ENCODE results near the gene RHD.
A peak's percentile ranks its signal among the peaks of the same experiment; 100 is the strongest.
"Not testable (repeated sequence)": the region's sequence is repeated elsewhere in the genome, so short reads cannot be mapped to it uniquely, and the experiment has no call there.

Gene RHD

DNA sequence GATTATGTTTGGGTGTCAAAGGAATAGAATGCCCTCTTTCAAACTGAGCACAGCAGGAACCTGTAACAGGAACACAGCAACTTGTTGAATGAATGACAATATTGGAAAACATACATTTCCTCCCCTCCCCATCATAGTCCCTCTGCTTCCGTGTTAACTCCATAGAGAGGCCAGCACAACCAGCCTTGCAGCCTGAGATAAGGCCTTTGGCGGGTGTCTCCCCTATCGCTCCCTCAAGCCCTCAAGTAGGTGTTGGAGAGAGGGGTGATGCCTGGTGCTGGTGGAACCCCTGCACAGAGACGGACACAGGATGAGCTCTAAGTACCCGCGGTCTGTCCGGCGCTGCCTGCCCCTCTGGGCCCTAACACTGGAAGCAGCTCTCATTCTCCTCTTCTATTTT is at the start of gene RHD:
TSS of gene RHD (plus strand) at position 272 of the 400 bp plus-strand sequence. CDS start at position 311, 39 bp downstream.
- DNase-seq (ENCODE audit: low spot score): not testable (repeated sequence)

DNA sequence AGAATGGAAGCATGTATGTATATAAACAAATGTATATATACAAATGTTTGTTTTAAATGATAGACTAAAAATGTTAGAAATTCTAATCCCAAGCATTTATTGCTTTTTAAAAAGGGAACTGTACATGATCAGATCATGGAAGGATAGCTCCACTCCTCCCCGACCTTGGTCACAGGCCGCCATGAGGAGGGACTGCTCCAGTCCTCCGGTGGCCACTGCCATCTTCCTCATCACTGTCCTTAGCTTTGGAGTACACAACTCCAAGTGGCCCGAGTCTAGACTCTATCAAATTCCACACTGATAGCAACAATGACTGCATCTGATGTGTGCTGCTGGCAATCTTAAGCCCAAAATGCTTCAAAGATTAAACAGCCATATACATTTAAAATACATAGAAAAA is 49.7 kb upstream of the RHD start:
- DNase-seq (ENCODE audit: low spot score): no peak

- DNase-seq (ENCODE audit: low spot score): no peak
These were observed 48.8 kb upstream of the RHD start for GRCh38 chr1:25223471-25223870.

DNA sequence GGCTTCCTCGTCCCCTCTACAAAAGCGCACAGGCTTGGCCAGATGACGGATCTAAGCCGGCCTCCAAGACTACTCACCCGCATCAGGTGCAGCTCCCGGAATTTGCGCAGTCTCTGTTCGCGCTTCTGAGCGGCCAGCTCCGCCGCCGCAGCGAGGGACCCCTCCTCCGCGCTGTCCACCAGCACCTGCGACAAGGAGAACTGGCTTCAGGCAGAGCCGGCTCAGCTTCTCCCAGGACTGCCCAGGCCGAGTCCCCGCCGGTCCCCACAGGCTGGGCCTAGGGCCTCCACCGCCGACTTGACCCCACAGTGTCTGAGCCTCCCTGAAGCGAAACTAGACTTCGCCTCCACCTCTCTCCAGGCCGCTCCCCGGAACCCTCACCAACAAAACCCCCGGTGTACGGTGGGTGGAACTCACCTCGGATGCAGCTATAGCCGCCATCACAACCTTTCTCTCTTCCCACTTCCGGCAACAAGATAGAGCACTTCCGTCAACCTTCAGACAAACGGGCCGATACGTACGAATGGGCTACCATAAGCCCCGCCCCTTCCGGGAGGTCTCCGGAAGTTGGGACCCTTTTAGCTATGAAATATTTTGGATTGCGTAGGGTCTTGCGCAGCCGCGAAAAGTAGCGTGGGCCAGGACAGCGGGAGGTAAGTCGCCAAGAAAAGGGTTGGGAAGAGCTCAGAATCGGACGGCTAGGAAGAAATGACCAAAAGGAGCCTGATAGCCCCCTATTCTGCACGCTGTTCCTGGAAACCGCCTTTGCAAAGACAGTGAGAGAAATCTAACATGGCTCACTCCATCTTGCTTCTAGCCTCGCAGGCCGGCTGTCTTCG is 40.1 kb upstream of the RHD start, which contains the start of gene SYF2:
TSS of gene SYF2 (minus strand) at position 476 of the 839 bp plus-strand sequence. CDS start at position 441, 35 bp downstream.
- DNase-seq (ENCODE audit: low spot score): peak; percentile 93

- DNase-seq (ENCODE audit: low spot score): peak; percentile 86
These were observed 39.2 kb upstream of the RHD start for GRCh38 chr1:25232866-25233784.

- DNase-seq (ENCODE audit: low spot score): not testable (repeated sequence)
These were observed 36.9 kb upstream of the RHD start for GRCh38 chr1:25235411-25235810.

- DNase-seq (ENCODE audit: low spot score): not testable (repeated sequence)
These were observed 36.0 kb upstream of the RHD start for GRCh38 chr1:25236261-25236660.

GRCh38 chr1:25238046-25238445 is 34.3 kb upstream of the RHD start:
- DNase-seq (ENCODE audit: low spot score): no peak

DNA sequence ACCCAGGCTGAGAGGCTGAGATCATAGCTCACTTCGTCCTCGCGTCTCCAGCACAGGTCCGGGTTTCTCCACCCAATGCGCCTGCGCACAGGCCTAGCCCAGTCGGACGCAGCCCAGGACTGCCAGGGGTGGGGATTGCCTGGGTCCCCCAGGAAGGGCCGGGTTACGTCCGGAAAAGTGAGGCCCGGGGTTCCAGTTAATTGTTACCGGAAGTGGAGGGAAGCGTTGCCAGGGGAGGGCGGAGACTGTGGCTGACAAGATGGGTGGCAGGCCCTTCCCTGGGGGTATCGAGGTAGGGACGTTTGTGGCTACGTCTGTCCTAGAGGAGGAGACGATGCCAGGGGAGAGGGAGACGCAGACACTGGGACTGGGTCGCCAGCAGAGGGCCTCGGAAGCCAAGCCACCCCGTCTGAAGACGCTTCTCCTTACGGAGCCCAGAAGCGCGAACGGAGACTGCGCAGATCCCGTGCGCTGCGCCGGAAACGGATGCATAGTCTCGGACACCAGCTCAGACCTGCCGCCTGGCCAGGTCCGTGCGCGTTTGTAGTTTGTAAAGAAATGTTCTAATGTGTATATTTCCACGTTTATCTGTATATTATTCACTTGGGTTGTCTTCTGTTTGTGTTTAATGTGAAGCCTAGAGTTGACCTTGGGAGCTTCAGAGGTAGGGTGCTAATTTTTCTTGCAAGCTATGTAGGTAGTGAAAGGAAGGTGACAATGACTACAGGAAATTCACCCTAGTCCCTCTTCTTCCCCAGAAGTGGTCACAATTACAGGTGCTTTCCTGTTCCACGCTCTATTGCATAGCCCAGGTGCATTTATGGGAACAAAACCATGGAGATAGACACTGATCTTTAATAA is 32.4 kb upstream of the RHD start:
- peak; percentile 94 for DNase-seq (ENCODE audit: low spot score)

- no peak for DNase-seq (ENCODE audit: low spot score)
These were observed 28.4 kb upstream of the RHD start for GRCh38 chr1:25243907-25244306.

- DNase-seq (ENCODE audit: low spot score): no peak
These were observed 26.9 kb upstream of the RHD start for GRCh38 chr1:25245393-25245792.

GRCh38 chr1:25245809-25246599 is 26.3 kb upstream of the RHD start:
- DNase-seq (ENCODE audit: low spot score): peak; percentile 52

GRCh38 chr1:25246600-25247023 is 25.7 kb upstream of the RHD start:
- DNase-seq (ENCODE audit: low spot score): no peak

GRCh38 chr1:25247024-25247828 is 25.1 kb upstream of the RHD start, which contains the start of gene RSRP1:
TSS of gene RSRP1 (minus strand) at chr1:25247454. CDS start at chr1:25246963, 491 bp downstream.
- peak; percentile 99 for DNase-seq (ENCODE audit: low spot score)

GRCh38 chr1:25247829-25248754 is 24.2 kb upstream of the RHD start:
- DNase-seq (ENCODE audit: low spot score): no peak

DNA sequence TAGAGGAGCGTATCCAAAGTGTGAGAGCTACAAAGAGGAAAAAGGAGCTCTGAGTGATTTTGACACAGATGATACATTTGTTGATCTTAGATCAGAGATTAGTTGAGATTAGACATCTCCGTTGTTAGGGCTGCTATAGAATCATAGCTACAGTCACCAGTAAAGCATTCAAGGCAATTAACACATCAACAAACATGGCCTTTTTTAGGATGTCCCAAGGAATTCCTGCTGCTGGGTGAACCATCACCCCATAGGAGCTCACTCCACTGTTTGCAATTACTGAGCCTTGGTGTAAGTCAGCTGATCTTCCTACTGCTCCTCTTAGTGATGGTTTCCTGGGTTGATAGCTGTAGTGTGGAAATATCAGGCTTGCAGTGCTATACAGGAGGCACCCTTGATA is 18.4 kb upstream of the RHD start:
- DNase-seq (ENCODE audit: low spot score): peak; percentile 72

DNA sequence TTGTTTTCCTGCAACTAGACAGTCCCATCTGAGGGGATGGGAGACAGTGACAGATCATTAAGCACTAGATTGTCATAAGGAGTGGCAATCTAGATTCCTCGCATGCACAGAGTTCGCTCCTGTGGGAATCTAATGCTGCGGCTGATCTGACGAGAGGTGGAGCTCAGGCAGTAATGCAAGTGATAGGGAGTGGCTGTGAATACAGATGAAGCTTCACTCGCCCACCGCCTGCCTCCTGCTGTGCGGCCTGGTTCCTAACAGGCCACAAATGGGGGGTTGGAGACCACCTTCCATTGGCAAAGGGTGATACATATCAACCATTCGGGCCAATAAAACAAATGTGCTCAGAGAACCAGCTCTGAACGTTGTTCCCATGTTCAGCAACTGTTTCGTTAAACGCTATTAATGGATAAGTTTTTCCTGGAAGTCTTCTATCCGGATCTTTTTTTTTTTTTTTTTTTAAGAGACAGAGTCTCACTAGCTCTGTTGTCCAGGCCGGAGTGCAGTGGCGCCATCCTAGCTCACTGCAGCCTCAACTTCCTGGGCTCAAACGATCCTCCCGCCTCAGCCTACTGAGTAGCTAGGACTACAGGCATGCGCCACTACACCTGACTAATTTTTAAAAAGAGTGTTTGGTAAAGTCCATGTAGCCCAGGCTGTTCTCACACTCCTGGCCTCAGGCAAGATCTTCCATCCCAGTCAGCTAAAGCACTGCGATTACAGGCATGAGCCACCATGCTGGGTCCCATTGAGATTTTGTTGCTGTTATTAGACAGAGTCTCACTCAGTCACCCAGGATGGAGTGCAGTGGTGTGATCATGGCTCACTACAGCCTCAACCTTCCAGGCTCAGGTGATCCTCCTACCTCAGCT is 16.4 kb upstream of the RHD start:
- DNase-seq (ENCODE audit: low spot score): no peak

- DNase-seq (ENCODE audit: low spot score): no peak
These were observed 15.7 kb upstream of the RHD start for GRCh38 chr1:25256578-25256965.

Measured in kidney tubule cell (primary cell).